Measurements from ENCODE around the gene LHFPL3.

- no peak for TF ChIP-seq CTCF (IDR thresholded peaks at IDR 0.05)
- no peak for TF ChIP-seq POLR2A (IDR thresholded peaks at IDR 0.05)
Observed at GRCh38 chr7:104296900-104297299, 31.5 kb upstream of the LHFPL3 start.
